Measurements from ENCODE around the gene JAKMIP2. TPM values are rescaled to one million over a fixed set of nuclear protein-coding genes. Genes with fewer than 3 reads are reported as not detected.

Gene JAKMIP2
- total and polyA plus RNA-seq, 2 donors (not counting 3 experiments of a cell fraction or from before 2014, with no cell fraction given), result not detected

- Histone ChIP-seq H3K4me2 (ENCODE audit: insufficient read depth, low read length) (no peak overlapping the region), H3K9me1 (replicated peaks; ENCODE audit: control insufficient read depth, extremely low read depth, insufficient read depth, low read length) (no peaks in the 10 kb centered on the region), H3K4me3 (replicated peaks in 1 of 3; ENCODE audit: insufficient read depth in 1 of 3, low read depth in 1 of 3, low read length in 3 of 3) (no peak overlapping the region), H3K27ac (ENCODE audit: insufficient read depth, low read depth, low read length) (no peak overlapping the region), H3K9ac (replicated peaks; ENCODE audit: extremely low read depth, insufficient read depth, low read length) (no peak overlapping the region), H3K27me3 (ENCODE audit: control insufficient read depth in 2 of 2, insufficient read depth in 2 of 2, low read length in 2 of 2) (no peaks in the 10 kb centered on the region), H3K4me1 (ENCODE audit: control insufficient read depth, extremely low read depth, insufficient read depth, low read length) (no peaks in the 10 kb centered on the region), H3K79me2 (ENCODE audit: control insufficient read depth, insufficient read depth, low read length) (no peaks in the 10 kb centered on the region), H2AFZ (ENCODE audit: low read depth, low read length) (no peak overlapping the region), H3K9me3 (replicated peaks; ENCODE audit: control insufficient read depth, insufficient read depth, low read length) (no peaks in the 10 kb centered on the region), H3K36me3 (ENCODE audit: control insufficient read depth in 2 of 2, extremely low read depth in 1 of 2, insufficient read depth in 2 of 2, low read length in 2 of 2) (no peaks in the 10 kb centered on the region), H4K20me1 (replicated peaks; ENCODE audit: control insufficient read depth, extremely low read depth, insufficient read depth, low read length) (no peaks in the 10 kb centered on the region)
- BruUV-seq (replicated peaks), result no TSS peak
- DNase-seq (ENCODE audit: low read depth, low spot score) (no peak), FAIRE-seq (no peak)
- CTCF ChIA-PET, result interaction anchor here (1.1 to 1.9 kb wide), 3 partner anchors 15 to 384 kb away, joined by 4 to 9 read pairs (median 8); no protein-coding TSS in a partner anchor
- dilution Hi-C loops (cut with MboI; ENCODE audit: extremely low pct_ligation_motif_present, low sequenced_read_pairs) (no loop called here), intact Hi-C loops (cut with micrococcal nuclease) (loop anchor here (10.0 kb wide), 2 partner anchors 608 to 1028 kb away; no protein-coding TSS in a partner anchor)
- POLR2A ChIA-PET, result no interaction called here
- TF ChIP-seq POLR2AphosphoS5 (IDR thresholded peaks at IDR 0.05; ENCODE audit: insufficient read depth, low read depth, low read length) (no peak), EZH2 (IDR thresholded peaks at IDR 0.05; ENCODE audit: borderline replicate concordance, low read depth, low read length, severe bottlenecking) (no peak), CTCF (IDR thresholded peaks at IDR 0.05; ENCODE audit: extremely low read depth in 1 of 2, insufficient read depth in 1 of 2, low read depth in 1 of 2, low read length in 2 of 2) (no peak), POLR2A (IDR thresholded peaks at IDR 0.05; ENCODE audit: low read depth, low read length) (no peak), JUN (IDR thresholded peaks at IDR 0.05; ENCODE audit: borderline replicate concordance, insufficient read depth, insufficient read length, low read depth) (no peak)
Measured at GRCh38 chr5:147573211-147573610, 209.3 kb downstream of the JAKMIP2 start.
